Endothelial cell (in vitro differentiated cells): ENCODE data around the gene ADPGK. TPM values are rescaled to one million over a fixed set of nuclear protein-coding genes. Genes with fewer than 3 reads are reported as not detected.

Experiments
- DNase-seq: peaks from one replicate; pipeline ENCODE4 v3.0.0; 2021; ENCODE audit warnings: low spot score
- H3K27ac Mint-ChIP-seq: one replicate; pipeline ENCODE4 v1.8.0; 2021; ENCODE audit warnings: mixed read lengths, inconsistent platforms; ENCODE audit not compliant: unreplicated experiment
- H3K27me3 Mint-ChIP-seq: one replicate; pipeline ENCODE4 v1.8.0; 2021; ENCODE audit warnings: mild to moderate bottlenecking, moderate library complexity, mixed read lengths, inconsistent platforms; ENCODE audit not compliant: unreplicated experiment
- H3K36me3 Mint-ChIP-seq: one replicate; pipeline ENCODE4 v1.8.0; 2021; ENCODE audit warnings: mild to moderate bottlenecking, low read depth, mixed read lengths, inconsistent platforms; ENCODE audit not compliant: unreplicated experiment
- H3K4me1 Mint-ChIP-seq: one replicate; pipeline ENCODE4 v1.8.0; 2021; ENCODE audit warnings: mild to moderate bottlenecking, mixed read lengths, inconsistent platforms; ENCODE audit not compliant: unreplicated experiment
- H3K4me3 Mint-ChIP-seq: one replicate; pipeline ENCODE4 v1.8.0; 2021; ENCODE audit warnings: mild to moderate bottlenecking, mixed read lengths, inconsistent platforms; ENCODE audit not compliant: unreplicated experiment
- H3K9me3 Mint-ChIP-seq: one replicate; pipeline ENCODE4 v1.8.0; 2021; ENCODE audit warnings: mixed read lengths, inconsistent platforms; ENCODE audit not compliant: unreplicated experiment
- CTCF ChIP-seq: fragments of 200-600 bp; sonication (generic); IDR thresholded peaks from one replicate; pipeline ENCODE4 v1.5.0; 2021; ENCODE audit warnings: antibody characterized with exemption; ENCODE audit not compliant: unreplicated experiment
- total RNA-seq: library from RNA; stranded (reverse); fragmentation: NEBNext Ultra II Directional; extraction: Animal tissue kit (Norgen Biotek cat#: 25700); gene quantifications from one replicate; pipeline ENCODE4 v1.2.1, GENCODE V29; 2021; ENCODE audit not compliant: unreplicated experiment

The ADPGK gene
- total RNA-seq, 1 donor from 2014 or later = 42.0 TPM

GRCh38 chr15:72766025-72766424 lies 17.5 kb downstream of the ADPGK start:
- peaks cover 1% of the 10 kb centered on the region for H3K4me1 Mint-ChIP-seq
- H3K36me3 Mint-ChIP-seq = peaks cover 40% of the 10 kb centered on the region
- no peaks in the 10 kb centered on the region for H3K27me3 Mint-ChIP-seq

GRCh38 chr15:72764656-72765055 lies 18.9 kb downstream of the ADPGK start:
- H3K27ac Mint-ChIP-seq = no peak overlapping the region
- no peak for TF ChIP-seq CTCF
- peaks cover 41% of the 10 kb centered on the region for H3K36me3 Mint-ChIP-seq
- no peak for DNase-seq
- no peaks in the 10 kb centered on the region for H3K4me1 Mint-ChIP-seq
- no peaks in the 10 kb centered on the region for H3K9me3 Mint-ChIP-seq
- no peaks in the 10 kb centered on the region for H3K27me3 Mint-ChIP-seq
- no peak overlapping the region for H3K4me3 Mint-ChIP-seq

More at GRCh38 chr15:72766025-72766424, 17.5 kb downstream of the ADPGK start:
- Mint-ChIP-seq H3K27ac (no peak overlapping the region), H3K4me3 (no peak overlapping the region), H3K9me3 (no peaks in the 10 kb centered on the region)
- no peak for TF ChIP-seq CTCF
- DNase-seq = no peak

GRCh38 chr15:72760590-72761260 lies 22.8 kb downstream of the ADPGK start:
- TF ChIP-seq CTCF = no peak
- Mint-ChIP-seq H3K4me3 (no peak overlapping the region), H3K27me3 (no peaks in the 10 kb centered on the region), H3K27ac (no peak overlapping the region), H3K4me1 (peaks cover 12% of the 10 kb centered on the region), H3K9me3 (no peaks in the 10 kb centered on the region), H3K36me3 (peaks cover 21% of the 10 kb centered on the region)
- DNase-seq = no peak

- Mint-ChIP-seq H3K27ac (peak overlapping the region; percentile 62), H3K9me3 (no peaks in the 10 kb centered on the region), H3K4me1 (peaks cover 12% of the 10 kb centered on the region), H3K36me3 (peaks cover 16% of the 10 kb centered on the region), H3K4me3 (peak overlapping the region; percentile 1), H3K27me3 (no peaks in the 10 kb centered on the region)
- no peak for DNase-seq
- TF ChIP-seq CTCF = no peak
Observed at GRCh38 chr15:72758182-72758581, 25.4 kb downstream of the ADPGK start.

- H3K27ac Mint-ChIP-seq = no peak overlapping the region
- H3K27me3 Mint-ChIP-seq = no peaks in the 10 kb centered on the region
- TF ChIP-seq CTCF = no peak
- DNase-seq = no peak
- peaks cover 20% of the 10 kb centered on the region for H3K4me1 Mint-ChIP-seq
- peaks cover 16% of the 10 kb centered on the region for H3K36me3 Mint-ChIP-seq
- no peak overlapping the region for H3K4me3 Mint-ChIP-seq
- H3K9me3 Mint-ChIP-seq = no peaks in the 10 kb centered on the region
Observed at GRCh38 chr15:72754096-72754495, 29.5 kb downstream of the ADPGK start.
